Measurements from ENCODE around the gene DGKI.

- TF ChIP-seq SP2 (tag by site-specific recombination; IDR thresholded peaks at IDR 0.05) (no peak), CTCF (tag by site-specific recombination; IDR thresholded peaks at IDR 0.05) (no peak), REST (tag by site-specific recombination; IDR thresholded peaks at IDR 0.05) (no peak), ZFP41 (tag by site-specific recombination; IDR thresholded peaks at IDR 0.05; ENCODE audit: borderline replicate concordance) (no peak), ZNF362 (tag by site-specific recombination; IDR thresholded peaks at IDR 0.05) (no peak), ZNF843 (tag by site-specific recombination; IDR thresholded peaks at IDR 0.05) (no peak), ZNF18 (tag by site-specific recombination; IDR thresholded peaks at IDR 0.05) (no peak), ZNF654 (tag by site-specific recombination; IDR thresholded peaks at IDR 0.05; ENCODE audit: low read depth) (no peak), OSR2 (tag by site-specific recombination; IDR thresholded peaks at IDR 0.05) (no peak), ZNF37A (tag by site-specific recombination; IDR thresholded peaks at IDR 0.05) (no peak), ZNF239 (tag by site-specific recombination; IDR thresholded peaks at IDR 0.05) (no peak)
Measured at GRCh38 chr7:137753948-137754851, 92.6 kb downstream of the DGKI start.
